ENCODE results near the gene HMCN1.

The HMCN1 gene

GRCh38 chr1:185912504-185912903 is 178.3 kb downstream of the HMCN1 start:
- H3K4me3 ChIP-seq (ENCODE audit: low read length) = no peak overlapping the region
- TF ChIP-seq ZNF274 (IDR thresholded peaks at IDR 0.05; ENCODE audit: low read depth, low read length) = no peak

GRCh38 chr1:185914089-185914488 is 179.9 kb downstream of the HMCN1 start:
- TF ChIP-seq ZNF274 (IDR thresholded peaks at IDR 0.05; ENCODE audit: low read depth, low read length) = no peak
- H3K4me3 ChIP-seq (ENCODE audit: low read length) = no peak overlapping the region

GRCh38 chr1:185916861-185917260 is 182.7 kb downstream of the HMCN1 start:
- no peak for TF ChIP-seq ZNF274 (IDR thresholded peaks at IDR 0.05; ENCODE audit: low read depth, low read length)
- H3K4me3 ChIP-seq (ENCODE audit: low read length) = no peak overlapping the region

GRCh38 chr1:185917646-185918045 is 183.5 kb downstream of the HMCN1 start:
- TF ChIP-seq ZNF274 (IDR thresholded peaks at IDR 0.05; ENCODE audit: low read depth, low read length) = no peak
- H3K4me3 ChIP-seq (ENCODE audit: low read length) = no peak overlapping the region

GRCh38 chr1:185920602-185921001 is 186.4 kb downstream of the HMCN1 start:
- no peak overlapping the region for H3K4me3 ChIP-seq (ENCODE audit: low read length)
- TF ChIP-seq ZNF274 (IDR thresholded peaks at IDR 0.05; ENCODE audit: low read depth, low read length) = no peak

GRCh38 chr1:185921636-185922035 is 187.4 kb downstream of the HMCN1 start:
- TF ChIP-seq ZNF274 (IDR thresholded peaks at IDR 0.05; ENCODE audit: low read depth, low read length) = no peak
- no peak overlapping the region for H3K4me3 ChIP-seq (ENCODE audit: low read length)

- no peak for TF ChIP-seq ZNF274 (IDR thresholded peaks at IDR 0.05; ENCODE audit: low read depth, low read length)
- no peak overlapping the region for H3K4me3 ChIP-seq (ENCODE audit: low read length)
Measured at GRCh38 chr1:185926588-185926987, 192.4 kb downstream of the HMCN1 start.

- no peak overlapping the region for H3K4me3 ChIP-seq (ENCODE audit: low read length)
- TF ChIP-seq ZNF274 (IDR thresholded peaks at IDR 0.05; ENCODE audit: low read depth, low read length) = no peak
Measured at GRCh38 chr1:185929776-185930175, 195.6 kb downstream of the HMCN1 start.

GRCh38 chr1:185931438-185931837 is 197.2 kb downstream of the HMCN1 start:
- no peak overlapping the region for H3K4me3 ChIP-seq (ENCODE audit: low read length)
- TF ChIP-seq ZNF274 (IDR thresholded peaks at IDR 0.05; ENCODE audit: low read depth, low read length) = no peak

GRCh38 chr1:185933580-185933979 is 199.4 kb downstream of the HMCN1 start:
- no peak for TF ChIP-seq ZNF274 (IDR thresholded peaks at IDR 0.05; ENCODE audit: low read depth, low read length)
- no peak overlapping the region for H3K4me3 ChIP-seq (ENCODE audit: low read length)

GRCh38 chr1:185934476-185935189 is 200.4 kb downstream of the HMCN1 start:
- TF ChIP-seq ZNF274 (IDR thresholded peaks at IDR 0.05; ENCODE audit: low read depth, low read length) = no peak
- H3K4me3 ChIP-seq (ENCODE audit: low read length) = no peak overlapping the region

GRCh38 chr1:185935360-185935759 is 201.2 kb downstream of the HMCN1 start:
- no peak for TF ChIP-seq ZNF274 (IDR thresholded peaks at IDR 0.05; ENCODE audit: low read depth, low read length)
- H3K4me3 ChIP-seq (ENCODE audit: low read length) = no peak overlapping the region

GRCh38 chr1:185936641-185937040 is 202.4 kb downstream of the HMCN1 start:
- H3K4me3 ChIP-seq (ENCODE audit: low read length) = no peak overlapping the region
- TF ChIP-seq ZNF274 (IDR thresholded peaks at IDR 0.05; ENCODE audit: low read depth, low read length) = no peak

GRCh38 chr1:185938396-185938795 is 204.2 kb downstream of the HMCN1 start:
- no peak overlapping the region for H3K4me3 ChIP-seq (ENCODE audit: low read length)

GRCh38 chr1:185939142-185939541 is 205.0 kb downstream of the HMCN1 start:
- TF ChIP-seq ZNF274 (IDR thresholded peaks at IDR 0.05; ENCODE audit: low read depth, low read length) = no peak
- H3K4me3 ChIP-seq (ENCODE audit: low read length) = no peak overlapping the region

More at GRCh38 chr1:185938396-185938795, 204.2 kb downstream of the HMCN1 start:
- TF ChIP-seq ZNF274 (IDR thresholded peaks at IDR 0.05; ENCODE audit: low read depth, low read length) = no peak

GRCh38 chr1:185942961-185943360 is 208.8 kb downstream of the HMCN1 start:
- TF ChIP-seq ZNF274 (IDR thresholded peaks at IDR 0.05; ENCODE audit: low read depth, low read length) = no peak
- H3K4me3 ChIP-seq (ENCODE audit: low read length) = no peak overlapping the region
